H1 (cell line): Measurements from ENCODE around the gene GTPBP1. TPM values are rescaled to one million over a fixed set of nuclear protein-coding genes. Genes with fewer than 3 reads are reported as not detected.
A peak's percentile ranks its signal among the peaks of the same experiment; 100 is the strongest.

Experiments
- CTCF ChIA-PET: fragments of 300-600 bp; sonication (Branson Sonifier 250); formaldehyde crosslinking; loops from one replicate; lab custom pipeline; 2021; ENCODE audit not compliant: partially characterized antibody; lab: Charles Lee
- POLR2A ChIA-PET: fragments of 300-600 bp; sonication (Branson Sonifier 250); formaldehyde crosslinking; loops from one replicate; lab custom pipeline; 2021; ENCODE audit warnings: inconsistent platforms; ENCODE audit not compliant: partially characterized antibody; lab: Charles Lee
- DNase-seq, 2 experiments: peaks; one replicate each; pipeline versions ENCODE4 v3.0.0 to v3.0.0-alpha.2; 2010 to 2022; ENCODE audit warnings: low spot score in 2 of 2, low read depth in 1 of 2, mixed read lengths in 1 of 2
- FAIRE-seq: peaks from 2 replicates; lab custom pipeline; 2011; peaks lifted over from hg19 to GRCh38; lab: Jason Lieb, UNC
- H2AFZ ChIP-seq: 2 replicates; pipeline ENCODE4 v1.8.1; 2012; ENCODE audit warnings: low read length, inconsistent platforms
- H2AK5ac ChIP-seq: 2 replicates; pipeline ENCODE4 v1.6.1; 2013; ENCODE audit warnings: low read depth, low read length
- H2BK120ac ChIP-seq: replicated peaks from 2 replicates; pipeline ENCODE3; 2013; ENCODE audit warnings: low read depth, low read length, inconsistent platforms
- H2BK12ac ChIP-seq: 2 replicates; pipeline ENCODE4 v1.6.1; 2013; ENCODE audit warnings: low read depth, low read length
- H2BK15ac ChIP-seq: 2 replicates; pipeline ENCODE4 v1.6.1; 2013; ENCODE audit warnings: low read length
- H2BK20ac ChIP-seq: 2 replicates; pipeline ENCODE4 v1.6.1; 2013; ENCODE audit warnings: low read length
- H2BK5ac ChIP-seq: 2 replicates; pipeline ENCODE4 v1.6.1; 2013; ENCODE audit warnings: low read depth, low read length
- H3K14ac ChIP-seq: 2 replicates; pipeline ENCODE4 v1.6.1; 2013; ENCODE audit warnings: inconsistent platforms; ENCODE audit not compliant: insufficient read length
- H3K18ac ChIP-seq: 2 replicates; pipeline ENCODE4 v1.6.1; 2013; ENCODE audit warnings: low read length; ENCODE audit errors: extremely low read depth
- H3K23ac ChIP-seq: 2 replicates; pipeline ENCODE4 v1.6.1; 2013; ENCODE audit warnings: inconsistent platforms; ENCODE audit not compliant: insufficient read length
- H3K23me2 ChIP-seq: 2 replicates; pipeline ENCODE4 v1.6.1; 2013; ENCODE audit warnings: low read depth, low read length
- H3K27ac ChIP-seq: 2 replicates; pipeline ENCODE4 v1.6.1; 2011; ENCODE audit warnings: low read depth, low read length, inconsistent platforms
- H3K27me3 ChIP-seq, 4 experiments: replicated peaks in 1 of 4; 1 replicate in 1 of 4; 2 replicates in 3 of 4; pipeline versions ENCODE4 v1.6.1 to v1.8.1; 2011 to 2013; ENCODE audit warnings: low read length in 3 of 4, mild to moderate bottlenecking in 3 of 4, inconsistent platforms in 2 of 4, mixed read lengths in 2 of 4, moderate library complexity in 1 of 4; ENCODE audit not compliant: control insufficient read depth in 3 of 4, insufficient read depth in 3 of 4; ENCODE audit errors: extremely low read depth in 1 of 4
- H3K36me3 ChIP-seq, 4 experiments: 2 replicates each; pipeline versions ENCODE4 v1.6.1 to v1.8.1; 2011 to 2013; ENCODE audit warnings: mild to moderate bottlenecking in 4 of 4, low read length in 3 of 4, moderate library complexity in 2 of 4, control low read depth in 1 of 4, inconsistent platforms in 1 of 4; ENCODE audit not compliant: insufficient read depth in 4 of 4, control insufficient read depth in 2 of 4
- H3K4ac ChIP-seq: replicated peaks from 2 replicates; pipeline ENCODE3; 2013; ENCODE audit warnings: low read length, low read depth, mixed read lengths, inconsistent platforms; ENCODE audit not compliant: insufficient read length
- H3K4me1 ChIP-seq, 4 experiments: replicated peaks in 1 of 4; 1 replicate in 1 of 4; 2 replicates in 3 of 4; pipeline versions ENCODE4 v1.6.1 to v1.8.1; 2011 to 2013; ENCODE audit warnings: low read length in 3 of 4, inconsistent platforms in 2 of 4, mixed read lengths in 1 of 4; ENCODE audit not compliant: insufficient read depth in 4 of 4, control insufficient read depth in 3 of 4
- H3K4me2 ChIP-seq, 2 experiments: 2 replicates each; pipeline versions ENCODE4 v1.6.1 to v1.8.1; 2011 to 2013; ENCODE audit warnings: low read depth in 2 of 2, low read length in 2 of 2, control low read depth in 1 of 2, inconsistent platforms in 1 of 2, mild to moderate bottlenecking in 1 of 2; ENCODE audit not compliant: insufficient read depth in 1 of 2
- H3K4me3 ChIP-seq, 4 experiments: fragments of 200-600, 300-600 bp in 1 of 4; sonication (generic), shearing (Covaris generic), sonication (Bioruptor Twin) in 1 of 4; 2 replicates each; pipeline versions ENCODE4 v1.5.1 to v1.8.1; 2011 to 2016; ENCODE audit warnings: low read length in 4 of 4, low read depth in 3 of 4, control low read depth in 2 of 4, inconsistent platforms in 2 of 4, mild to moderate bottlenecking in 2 of 4, mixed read lengths in 1 of 4, moderate library complexity in 1 of 4; ENCODE audit not compliant: insufficient read depth in 2 of 4; ENCODE audit errors: extremely low read depth in 1 of 4
- H3K56ac ChIP-seq: replicated peaks from 2 replicates; pipeline ENCODE3; 2013; ENCODE audit warnings: low read depth, mild to moderate bottlenecking, mixed read lengths, low read length, inconsistent platforms; ENCODE audit not compliant: insufficient read length
- H3K79me1 ChIP-seq: 2 replicates; pipeline ENCODE4 v1.6.1; 2013; ENCODE audit warnings: low read depth, low read length, control low read depth
- H3K79me2 ChIP-seq, 2 experiments: 2 replicates each; pipeline versions ENCODE4 v1.6.1 to v1.8.1; 2012 to 2013; ENCODE audit warnings: low read length in 2 of 2, mild to moderate bottlenecking in 2 of 2, inconsistent platforms in 1 of 2; ENCODE audit not compliant: insufficient read depth in 2 of 2, control insufficient read depth in 1 of 2
- H3K9ac ChIP-seq, 4 experiments: replicated peaks in 1 of 4; 1 replicate in 1 of 4; 2 replicates in 3 of 4; pipeline versions ENCODE4 v1.6.1 to v1.8.1; 2011 to 2013; ENCODE audit warnings: low read depth in 3 of 4, low read length in 3 of 4, control low read depth in 2 of 4, mild to moderate bottlenecking in 2 of 4, moderate library complexity in 2 of 4, inconsistent platforms in 1 of 4; ENCODE audit errors: extremely low read depth in 1 of 4
- H3K9me3 ChIP-seq, 2 experiments: 2 replicates each; pipeline versions ENCODE4 v1.6.1 to v1.8.1; 2012 to 2013; ENCODE audit warnings: mild to moderate bottlenecking in 2 of 2, moderate library complexity in 2 of 2, control low read depth in 1 of 2, inconsistent platforms in 1 of 2, low read depth in 1 of 2, low read length in 1 of 2, mixed read lengths in 1 of 2; ENCODE audit not compliant: insufficient read depth in 2 of 2
- H4K20me1 ChIP-seq, 2 experiments: replicated peaks in 1 of 2; 2 replicates each; pipeline versions ENCODE3 to v1.8.1; 2011 to 2013; ENCODE audit warnings: inconsistent platforms in 2 of 2, low read length in 2 of 2, mild to moderate bottlenecking in 1 of 2; ENCODE audit not compliant: insufficient read depth in 2 of 2, control insufficient read depth in 1 of 2
- H4K5ac ChIP-seq: 2 replicates; pipeline ENCODE4 v1.6.1; 2013; ENCODE audit warnings: low read length, low read depth, mixed read lengths, inconsistent platforms; ENCODE audit not compliant: insufficient read length
- H4K8ac ChIP-seq: 2 replicates; pipeline ENCODE4 v1.8.0; 2013; ENCODE audit warnings: mild to moderate bottlenecking, moderate library complexity, low read length, inconsistent platforms; ENCODE audit not compliant: insufficient read depth; ENCODE audit errors: extremely low read depth
- H4K91ac ChIP-seq: replicated peaks from 2 replicates; pipeline ENCODE3; 2013; ENCODE audit warnings: low read length, mixed read lengths, inconsistent platforms; ENCODE audit not compliant: insufficient read length
- CHD1 ChIP-seq: IDR thresholded peaks from 2 replicates; pipeline ENCODE4 v1.6.1; 2012; ENCODE audit warnings: low read depth, low read length, improper control_type of control experiment
- CTCF ChIP-seq, 3 experiments: IDR thresholded peaks; 1 replicate in 2 of 3; 2 replicates in 1 of 3; pipeline versions ENCODE4 v1.5.1 to v1.6.1; 2011; ENCODE audit warnings: low read length in 3 of 3, mild to moderate bottlenecking in 3 of 3, inconsistent platforms in 2 of 3, low read depth in 1 of 3, moderate library complexity in 1 of 3; ENCODE audit not compliant: insufficient read depth in 1 of 3; ENCODE audit errors: control extremely low read depth in 1 of 3
- RAD21 ChIP-seq, 2 experiments: IDR thresholded peaks in 1 of 2; conservative IDR thresholded peaks in 1 of 2; 2 replicates each; pipeline ENCODE4 v1.6.1; 2011; ENCODE audit warnings: low read depth in 2 of 2, low read length in 2 of 2, improper control_type of control experiment in 1 of 2, inconsistent platforms in 1 of 2, mild to moderate bottlenecking in 1 of 2, moderate library complexity in 1 of 2
- WGBS, 2 experiments: shearing (Covaris generic) in 1 of 2; methylation state at CpG; one replicate each; pipeline versions ENCODE4 v1.1.6 to v1.1.7; 2013 to 2015; ENCODE audit warnings: low lambda C conversion rate in 2 of 2, mixed read lengths in 2 of 2, inconsistent platforms in 1 of 2, low coverage in 1 of 2, missing lambda C conversion rate in 1 of 2; ENCODE audit not compliant: insufficient replicate concordance in 2 of 2, insufficient coverage in 1 of 2, insufficient read length in 1 of 2; ENCODE audit errors: extremely low coverage in 1 of 2, missing lambda C conversion rate in 1 of 2; 5-methylcytosine and 5-hydroxymethylcytosine counted together
- polyA plus RNA-seq, 7 experiments: library from polyadenylated mRNA; depleted of rRNA in 3 of 7; stranded (reverse) in 5 of 7; unstranded in 2 of 7; fragments of >200 nt in 5 of 7; fragments of 200-250 nt in 2 of 7; gene quantifications; 1 replicate in 5 of 7; 2 replicates in 1 of 7; 4 replicates in 1 of 7; pipeline versions ENCODE4 v1.2.1 to v1.2.3, GENCODE V29; 2011 to 2013; ENCODE audit warnings: missing spikeins in 2 of 7, mixed read lengths in 2 of 7
- total RNA-seq: library from RNA; stranded (reverse); fragmentation: NEBNext Ultra II Directional; extraction: Animal tissue kit (Norgen Biotek cat#: 25700); gene quantifications from 2 replicates; pipeline ENCODE4 v1.2.1, GENCODE V29; 2021

GTPBP1 gene
- total and polyA plus RNA-seq, 2 of the 8 experiments (the other 6 are each of a cell fraction or from before 2014, with no cell fraction given) = 53.1 to 91.8 TPM

DNA sequence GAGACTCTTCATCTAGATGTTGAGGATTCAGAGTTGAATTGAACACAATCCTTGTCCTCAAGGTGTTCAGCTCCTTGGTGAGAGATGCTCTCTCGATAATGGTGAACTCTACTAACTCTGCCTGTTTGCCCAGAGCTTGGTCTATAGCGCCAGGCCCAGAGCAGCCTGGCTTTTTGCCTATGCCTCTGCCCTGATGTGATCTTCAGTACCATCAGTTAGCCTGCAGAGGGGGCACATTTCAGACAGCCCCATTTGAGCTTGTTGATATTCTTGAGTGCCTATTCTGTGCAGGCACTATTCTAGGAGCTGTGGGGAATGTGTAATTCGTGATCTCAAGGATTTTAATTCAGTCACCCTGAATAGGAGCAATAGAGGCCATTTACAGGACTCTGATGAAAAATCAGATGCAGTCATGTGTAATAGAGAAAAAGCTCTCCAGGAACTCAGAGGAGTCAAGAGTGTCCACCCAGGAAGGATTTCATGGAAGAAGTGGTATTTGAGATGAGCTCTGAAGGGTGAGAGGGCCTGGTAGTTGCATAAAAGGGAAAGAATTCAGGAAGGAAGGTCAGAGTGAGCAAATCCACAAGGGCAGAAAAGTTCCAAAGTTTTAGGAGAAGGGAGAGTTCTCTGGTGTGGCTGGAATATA lies 19.3 kb downstream of the GTPBP1 start:
- Histone ChIP-seq H2AFZ (no peak overlapping the region), H3K18ac (no peak overlapping the region), H2BK12ac (no peak overlapping the region), H2BK15ac (no peak overlapping the region), H3K4ac (no peak overlapping the region), H2BK20ac (no peak overlapping the region), H3K79me2 (no peaks in the 10 kb centered on the region), H4K20me1 (peaks cover 7 to 16% of the 10 kb centered on the region in 2 experiments), H2BK5ac (no peak overlapping the region), H3K56ac (no peak overlapping the region), H4K5ac (no peak overlapping the region), H3K14ac (no peak overlapping the region), H3K79me1 (no peaks in the 10 kb centered on the region), H3K4me1 (no peaks in the 10 kb centered on the region), H3K27me3 (no peaks in the 10 kb centered on the region), H3K9me3 (no peaks in the 10 kb centered on the region), H3K36me3 (peaks cover 24 to 88% (median 72%) of the 10 kb centered on the region in 4 experiments), H2AK5ac (no peak overlapping the region), H3K4me3 (no peak overlapping the region), H3K9ac (no peak overlapping the region), H3K23ac (no peak overlapping the region), H3K23me2 (no peaks in the 10 kb centered on the region), H4K8ac (no peak overlapping the region), H3K27ac (no peak overlapping the region), H4K91ac (no peak overlapping the region), H2BK120ac (no peak overlapping the region), H3K4me2 (no peak overlapping the region)
- no peak for TF ChIP-seq CHD1
- peak; percentile 45 to 72 (median 54) for TF ChIP-seq CTCF (IDR thresholded peaks at IDR 0.05; ENCODE audit: control extremely low read depth in 1 of 3, insufficient read depth in 1 of 3, low read depth in 1 of 3, low read length in 3 of 3)
- TF ChIP-seq RAD21 (IDR thresholded peaks at IDR 0.05 in 1 of 2, conservative IDR thresholded peaks at IDR 0.05 in 1 of 2; ENCODE audit: low read depth in 2 of 2, low read length in 2 of 2) = peak in 1 of 2 experiments; percentile 37; a peak in 2 of 4 replicates
- POLR2A ChIA-PET = interaction anchor here (0.6 to 2.2 kb wide), 9 partner anchors 8 to 137 kb away, joined by 3 to 9 read pairs (median 3); partner anchors contain the start of gene GTPBP1
- CTCF ChIA-PET = interaction anchor here (0.7 to 10.8 kb wide), 24 partner anchors 10 to 964 kb away, joined by 3 to 116 read pairs (median 5); partner anchors contain the start of gene GTPBP1
- no peak for DNase-seq
- peak; percentile 63 for FAIRE-seq
- WGBS, 2 experiments = 93% methylated on average over 3 of the region's 3 CpGs; no CpG with 5 or more reads in 1 of the 2 experiments
